Psoas muscle (tissue), 8 donors: ENCODE results near the gene GNG5. TPM values are rescaled to one million over a fixed set of nuclear protein-coding genes. Genes with fewer than 3 reads are reported as not detected.
A peak's percentile ranks its signal among the peaks of the same experiment; 100 is the strongest.
"Not testable (repeated sequence)": the region's sequence is repeated elsewhere in the genome, so short reads cannot be mapped to it uniquely, and the experiment has no call there.

Experiments used
- ATAC-seq, 4 donors: fragments of 200-7000 bp; cut with Tn5 transposase; one replicate each; pipeline ENCODE4 v1.9.1; 2020; ENCODE audit warnings: moderate library complexity in 3 of 4, mild to moderate bottlenecking in 2 of 4
- DNase-seq, 2 donors: peaks; one replicate each; pipeline ENCODE4 v3.0.0-alpha.2; 2020
- H3K27ac ChIP-seq: fragments of 200-600 bp; one replicate; pipeline ENCODE4 v1.8.0; 2022
- H3K27me3 ChIP-seq, 3 donors: fragments of 200-600 bp in 1 of 3; one replicate each; pipeline versions ENCODE4 v1.6.1 to v1.8.0; 2013 to 2022; ENCODE audit warnings: low read length in 2 of 3, mild to moderate bottlenecking in 2 of 3, moderate library complexity in 1 of 3; ENCODE audit not compliant: insufficient read depth in 3 of 3
- H3K36me3 ChIP-seq, 2 donors: fragments of 200-600 bp in 1 of 2; one replicate each; pipeline versions ENCODE4 v1.6.1 to v1.8.0; 2013 to 2022; ENCODE audit warnings: low read depth in 1 of 2, mild to moderate bottlenecking in 1 of 2, moderate library complexity in 1 of 2; ENCODE audit not compliant: insufficient read depth in 1 of 2
- H3K4me1 ChIP-seq: fragments of 200-600 bp; one replicate; pipeline ENCODE4 v1.8.0; 2022
- H3K4me3 ChIP-seq: fragments of 200-600 bp; one replicate; pipeline ENCODE4 v1.8.0; 2022; ENCODE audit warnings: mild to moderate bottlenecking
- H3K9me3 ChIP-seq: fragments of 200-600 bp; one replicate; pipeline ENCODE4 v1.8.0; 2022
- CTCF ChIP-seq: fragments of 200-600 bp; IDR thresholded peaks from one replicate; pipeline ENCODE4 v1.8.0; 2022; ENCODE audit warnings: antibody characterized with exemption
- WGBS, 3 donors: extraction: QIAGEN DNeasy Blood & Tissue Kit; methylation state at CpG; one replicate each; pipeline versions ENCODE4 v1.1.6 to v1.1.7; 2013; 5-methylcytosine and 5-hydroxymethylcytosine counted together
- intact Hi-C, 2 donors: fragments of 100-400 bp; cut with DNase I; formaldehyde crosslinking; loops; one replicate each; pipeline versions ENCODE4 v1.11.0 to v1.14.2; 2022
- polyA plus RNA-seq, 3 donors: library from polyadenylated mRNA; stranded (reverse); fragments of 200-250 nt; gene quantifications; one replicate each; pipeline ENCODE4 v1.2.3, GENCODE V29; 2013
- total RNA-seq, 4 donors: library from RNA; stranded (reverse); fragmentation: NEBNext Ultra II Directional in 2 of 4; extraction: Animal tissue kit (Norgen Biotek cat#: 25700) in 2 of 4; gene quantifications; one replicate each; pipeline versions ENCODE4 v1.2.1 to v1.2.4, GENCODE V29; 2021 to 2023
- donor health status: healthy with polysubstance abuse.
- donor health status: DM: no; HTN: no; CAD: no; lungs with moderate emphysema.
- donor health status: Bipolar disorder and iron deficiency.
- donor health status: healthy.
- donor health status: DM: yes; HTN: yes; CAD: no.
- donor health status: DM: no; HTN: no; CAD: no.
- donor health status: DM: no; HTN: no; CAD: no.
- donor health status: DM: yes; HTN: yes; CAD: no.

The GNG5 gene
- total and polyA plus RNA-seq, 7 donors: 112 to 313 (median 163) TPM

DNA sequence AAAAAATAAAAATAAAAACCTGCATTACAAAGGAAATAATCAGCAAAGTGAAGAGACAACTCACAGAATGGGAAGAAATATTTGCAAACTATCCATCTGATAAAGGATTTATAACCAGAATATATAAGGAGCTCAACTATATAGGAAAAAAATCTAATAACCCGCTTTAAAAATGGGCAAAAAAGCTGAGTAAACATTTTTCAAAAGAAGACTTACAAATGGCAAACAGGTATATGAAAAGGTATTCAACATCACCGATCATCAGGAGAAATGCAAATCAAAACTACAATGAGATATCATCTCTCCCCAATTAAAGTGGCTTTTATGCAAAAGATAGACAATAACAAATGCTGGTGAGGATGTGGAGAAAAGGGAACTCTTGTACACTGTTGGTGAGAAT lies 3.8 kb upstream of the GNG5 start:
- H3K27ac ChIP-seq: no peak overlapping the region
- no peak for TF ChIP-seq CTCF
- intact Hi-C loops: no loop called here
- ATAC-seq: no peak
- no peak overlapping the region for H3K4me3 ChIP-seq
- DNase-seq: no peak
- no peaks in the 10 kb centered on the region for H3K36me3 ChIP-seq
- no peaks in the 10 kb centered on the region for H3K27me3 ChIP-seq
- H3K9me3 ChIP-seq: peaks cover 11% of the 10 kb centered on the region
- WGBS, 3 donors: 48 to 100% (median 49%) methylated on average over 2 of the region's 2 CpGs
- peaks cover 7% of the 10 kb centered on the region for H3K4me1 ChIP-seq

GRCh38 chr1:84509029-84509428 lies 2.6 kb upstream of the GNG5 start:
- intact Hi-C loops: loop anchor here (5.0 to 10.0 kb wide), 4 partner anchors 63 to 756 kb away; partner anchors contain the start of genes CTBS (in 1 of the 2) and SAMD13 (in 1 of the 2)
- Histone ChIP-seq H3K9me3 (peaks cover 11% of the 10 kb centered on the region), H3K4me3 (no peak overlapping the region), H3K36me3 (no peaks in the 10 kb centered on the region), H3K27me3 (no peaks in the 10 kb centered on the region), H3K4me1 (peaks cover 14% of the 10 kb centered on the region), H3K27ac (no peak overlapping the region)
- 97 to 98% (median 98%) methylated on average over 4 of the region's 4 CpGs for WGBS, 3 donors
- TF ChIP-seq CTCF: no peak
- DNase-seq: no peak
- ATAC-seq: no peak

DNA sequence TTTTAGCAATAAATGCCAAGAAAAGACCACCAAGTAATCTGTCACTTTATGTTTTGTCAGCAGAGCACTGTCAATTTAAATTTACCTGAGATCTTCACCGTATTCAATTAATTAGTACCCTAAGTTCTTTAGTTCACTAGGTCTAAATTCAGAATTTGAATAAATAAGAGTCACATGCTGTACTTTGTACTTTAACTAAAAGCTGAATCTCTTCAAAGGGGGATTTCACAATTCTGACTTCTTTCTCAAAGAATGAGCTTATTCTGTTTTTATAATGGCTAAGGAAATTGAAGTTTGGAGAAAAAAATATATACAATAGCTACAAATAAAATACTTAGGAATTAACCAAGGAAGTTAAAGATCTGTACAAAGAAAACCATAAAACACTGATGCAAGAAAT lies 2.1 kb upstream of the GNG5 start:
- ATAC-seq: no peak
- intact Hi-C loops: loop anchor here (5.0 to 10.0 kb wide), 4 partner anchors 64 to 756 kb away; partner anchors contain the start of genes CTBS (in 1 of the 2) and SAMD13 (in 1 of the 2)
- no peak for TF ChIP-seq CTCF
- 97 to 98% (median 97%) methylated on average over 1 of the region's 1 CpG for WGBS, 3 donors
- Histone ChIP-seq H3K9me3 (peaks cover 11% of the 10 kb centered on the region), H3K4me1 (peaks cover 19% of the 10 kb centered on the region), H3K36me3 (peaks cover 0 to 2% of the 10 kb centered on the region in 2 donors), H3K27me3 (no peaks in the 10 kb centered on the region), H3K4me3 (no peak overlapping the region), H3K27ac (no peak overlapping the region)
- DNase-seq: no peak

GRCh38 chr1:84507887-84508286 lies 1.5 kb upstream of the GNG5 start:
- DNase-seq, H3K27ac ChIP-seq, ATAC-seq, H3K4me3 ChIP-seq, H3K27me3 ChIP-seq, H3K36me3 ChIP-seq: not testable (repeated sequence)
- H3K9me3 ChIP-seq: peaks cover 11% of the 10 kb centered on the region
- intact Hi-C loops: loop anchor here (2.0 to 10.0 kb wide), 5 partner anchors 29 to 757 kb away; partner anchors contain the start of genes CTBS (in 1 of the 2), RPF1 (in 1 of the 2) and SAMD13 (in 1 of the 2)
- 90 to 98% (median 93%) methylated on average over 14 of the region's 14 CpGs for WGBS, 3 donors
- H3K4me1 ChIP-seq: peaks cover 25% of the 10 kb centered on the region

DNA sequence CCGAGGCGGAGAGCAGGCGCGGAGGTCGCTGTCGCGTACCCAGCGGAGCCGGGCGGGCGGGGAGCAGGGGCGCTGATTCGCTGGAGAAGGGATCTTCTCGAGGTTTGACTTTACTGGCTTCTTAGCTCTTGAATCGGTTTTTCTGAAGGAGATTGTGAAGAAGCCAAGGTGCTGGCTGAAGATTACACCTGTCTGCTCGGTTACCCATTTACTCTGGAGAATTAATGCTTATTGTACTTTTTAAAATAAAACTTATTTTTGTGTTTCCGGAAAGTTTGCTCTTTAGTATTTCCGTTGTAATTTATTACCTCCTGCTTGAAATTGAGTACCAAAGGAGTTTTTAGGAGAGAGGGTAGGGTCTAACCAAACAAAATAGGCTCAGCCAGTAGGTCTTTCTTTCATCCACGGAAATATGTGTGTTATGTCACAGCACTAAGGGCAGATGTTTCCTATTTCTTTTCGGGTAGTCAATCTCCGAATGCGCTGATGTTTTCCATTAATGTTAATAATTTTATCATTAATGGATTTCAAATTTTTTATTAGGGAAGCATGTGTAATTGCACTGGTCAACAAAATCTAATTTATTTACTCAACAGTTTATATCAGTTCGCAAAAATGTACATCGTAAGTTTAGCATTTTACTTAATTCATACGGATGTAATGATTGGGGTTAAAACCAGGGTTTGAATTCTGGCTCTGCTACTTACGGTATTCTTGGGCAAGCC lies 510 bp upstream of the GNG5 start:
- peaks cover 30% of the 10 kb centered on the region for H3K4me1 ChIP-seq
- H3K4me3 ChIP-seq: peak overlapping the region; percentile 76
- ATAC-seq (no peak), DNase-seq (no peak)
- H3K27me3 ChIP-seq: no peaks in the 10 kb centered on the region
- 15 to 16% (median 15%) methylated on average over 26 of the region's 26 CpGs for WGBS, 3 donors
- intact Hi-C loops: loop anchor here (2.0 to 10.0 kb wide), 5 partner anchors 28 to 758 kb away; partner anchors contain the start of genes CTBS (in 1 of the 2), RPF1 (in 1 of the 2) and SAMD13 (in 1 of the 2)
- H3K27ac ChIP-seq: peak overlapping the region; percentile 97
- peaks cover 0 to 4% of the 10 kb centered on the region in 2 donors for H3K36me3 ChIP-seq
- no peak for TF ChIP-seq CTCF
- peaks cover 11% of the 10 kb centered on the region for H3K9me3 ChIP-seq
